Measurements from ENCODE around the gene NEK9. TPM values are rescaled to one million over a fixed set of nuclear protein-coding genes. Genes with fewer than 3 reads are reported as not detected.
A peak's percentile ranks its signal among the peaks of the same experiment; 100 is the strongest.
"Not testable (repeated sequence)": the region's sequence is repeated elsewhere in the genome, so short reads cannot be mapped to it uniquely, and the experiment has no call there.

The NEK9 gene
- total RNA-seq, 4 donors from 2014 or later, result 76.1 to 109 (median 94.4) TPM

GRCh38 chr14:75133597-75133996 is 6.7 kb upstream of the NEK9 start:
- H3K27ac ChIP-seq, result peak overlapping the region in 2 of 4 donors; percentile 82 to 83
- TF ChIP-seq EP300 (IDR thresholded peaks at IDR 0.05), result no peak
- TF ChIP-seq POLR2A (IDR thresholded peaks at IDR 0.05), result no peak
- TF ChIP-seq CTCF (IDR thresholded peaks at IDR 0.05), result no peak
- peaks cover 0 to 46% (median 10%) of the 10 kb centered on the region in 4 donors for H3K4me1 ChIP-seq
- H3K9me3 ChIP-seq, result no peaks in the 10 kb centered on the region
- H3K36me3 ChIP-seq, result peaks cover 0 to 42% (median 8%) of the 10 kb centered on the region in 3 donors
- no peaks in the 10 kb centered on the region for H3K27me3 ChIP-seq
- WGBS, 2 donors, result 61 to 85% methylated on average over 2 of the region's 2 CpGs
- DNase-seq (ENCODE audit: low spot score in 2 of 2), result no peak
- no peak overlapping the region for H3K4me3 ChIP-seq

GRCh38 chr14:75132382-75133086 is 5.7 kb upstream of the NEK9 start:
- peaks cover 0 to 42% (median 8%) of the 10 kb centered on the region in 3 donors for H3K36me3 ChIP-seq
- DNase-seq (ENCODE audit: low spot score in 2 of 2), result peak in 1 of 2 donors; percentile 96

GRCh38 chr14:75128596-75128990 is 1.7 kb upstream of the NEK9 start:
- peak overlapping the region in 1 of 4 donors; percentile 95 for H3K27ac ChIP-seq
- H3K9me3 ChIP-seq, result no peaks in the 10 kb centered on the region
- H3K4me3 ChIP-seq, result no peak overlapping the region
- 90 to 92% methylated on average over 5 of the region's 5 CpGs for WGBS, 2 donors
- DNase-seq (ENCODE audit: low spot score in 2 of 2), result no peak
- TF ChIP-seq POLR2A (IDR thresholded peaks at IDR 0.05) (no peak), CTCF (IDR thresholded peaks at IDR 0.05) (no peak)
- H3K36me3 ChIP-seq, result peaks cover 0 to 20% (median under 1%) of the 10 kb centered on the region in 3 donors
- peaks cover 4 to 71% (median 17%) of the 10 kb centered on the region in 4 donors for H3K4me1 ChIP-seq
- H3K27me3 ChIP-seq, result no peaks in the 10 kb centered on the region

More at GRCh38 chr14:75132382-75133086, 5.7 kb upstream of the NEK9 start:
- H3K4me3 ChIP-seq, result no peak overlapping the region
- H3K4me1 ChIP-seq, result peaks cover 4 to 47% (median 9%) of the 10 kb centered on the region in 4 donors
- H3K27ac ChIP-seq, result peak overlapping the region; percentile 48 to 83 (median 68)
- no peaks in the 10 kb centered on the region for H3K27me3 ChIP-seq
- TF ChIP-seq CTCF (IDR thresholded peaks at IDR 0.05) (peak; percentile 58 to 95 (median 72)), EP300 (IDR thresholded peaks at IDR 0.05) (peak in 1 of 2 donors; percentile 73), POLR2A (IDR thresholded peaks at IDR 0.05) (no peak)
- H3K9me3 ChIP-seq, result no peaks in the 10 kb centered on the region
- WGBS, 2 donors, result 28 to 34% methylated on average over 4 of the region's 4 CpGs

- H3K4me3 ChIP-seq, result peak overlapping the region in 3 of 4 donors; percentile 64 to 89 (median 72)
- 65 to 71% methylated on average over 10 of the region's 10 CpGs for WGBS, 2 donors
- H3K27ac ChIP-seq, result peak overlapping the region in 3 of 4 donors; percentile 90 to 95 (median 95)
- TF ChIP-seq CTCF (IDR thresholded peaks at IDR 0.05) (no peak), POLR2A (IDR thresholded peaks at IDR 0.05) (no peak)
- no peak for DNase-seq (ENCODE audit: low spot score in 2 of 2)
- peaks cover 4 to 71% (median 17%) of the 10 kb centered on the region in 4 donors for H3K4me1 ChIP-seq
- no peaks in the 10 kb centered on the region for H3K27me3 ChIP-seq
- no peaks in the 10 kb centered on the region for H3K9me3 ChIP-seq
- H3K36me3 ChIP-seq, result peaks cover 0 to 15% (median 0%) of the 10 kb centered on the region in 3 donors
Observed at GRCh38 chr14:75127903-75128595, 1.2 kb upstream of the NEK9 start.

GRCh38 chr14:75127474-75127820 is 599 bp upstream of the NEK9 start:
- Histone ChIP-seq H3K36me3 (peaks cover 0 to 14% (median 0%) of the 10 kb centered on the region in 3 donors), H3K27ac (peak overlapping the region; percentile 82 to 95 (median 92)), H3K4me3 (peak overlapping the region; percentile 64 to 89 (median 74)), H3K4me1 (peaks cover 4 to 65% (median 17%) of the 10 kb centered on the region in 4 donors)
- not testable (repeated sequence) for H3K27me3 ChIP-seq; DNase-seq (ENCODE audit: low spot score in 2 of 2); H3K9me3 ChIP-seq
- 10 to 31% methylated on average over 15 to 16 of the region's 16 CpGs for WGBS, 2 donors
